Neural cell (in vitro differentiated cells): ENCODE measurements around the gene ENPP1. TPM values are rescaled to one million over a fixed set of nuclear protein-coding genes. Genes with fewer than 3 reads are reported as not detected.

Experiments used
- H2AFZ ChIP-seq: fragments of 200-600, 300-800 bp; sonication (generic), shearing (Covaris generic); 2 replicates; pipeline ENCODE4 v1.6.0; 2014; ENCODE audit warnings: low read depth, mild to moderate bottlenecking, antibody characterized with exemption, low read length, moderate library complexity
- H3F3A ChIP-seq: fragments of 200-600 bp; shearing (Covaris generic); 2 replicates; pipeline ENCODE4 v1.6.1; 2016; ENCODE audit warnings: mild to moderate bottlenecking, moderate library complexity, mixed read lengths, antibody characterized with exemption, low read length; ENCODE audit not compliant: insufficient read depth, poor library complexity, severe bottlenecking
- H3K27ac ChIP-seq: fragments of 200-600, 300-800 bp; sonication (generic), shearing (Covaris generic); 2 replicates; pipeline ENCODE4 v1.5.1; 2014; ENCODE audit warnings: mild to moderate bottlenecking, low read length, moderate library complexity
- H3K27me3 ChIP-seq: fragments of 300-800, 200-600 bp; sonication (generic), shearing (Covaris generic); 2 replicates; pipeline ENCODE4 v1.6.0; 2014; ENCODE audit warnings: mild to moderate bottlenecking, low read depth, low read length, moderate library complexity; ENCODE audit not compliant: insufficient read depth
- H3K36me3 ChIP-seq: fragments of 300-800, 200-600 bp; sonication (generic), shearing (Covaris generic); 2 replicates; pipeline ENCODE4 v1.5.1; 2014; ENCODE audit warnings: mild to moderate bottlenecking, antibody characterized with exemption, low read length, moderate library complexity; ENCODE audit not compliant: insufficient read depth
- H3K4me2 ChIP-seq: fragments of 300-800, 200-600 bp; sonication (generic), shearing (Covaris generic); 2 replicates; pipeline ENCODE4 v1.6.0; 2014; ENCODE audit warnings: mild to moderate bottlenecking, low read length
- H3K4me3 ChIP-seq: fragments of 300-800, 200-600 bp; sonication (generic), shearing (Covaris generic); 2 replicates; pipeline ENCODE4 v1.5.1; 2014; ENCODE audit warnings: mild to moderate bottlenecking, low read length, moderate library complexity
- H3K79me2 ChIP-seq: fragments of 200-600 bp; shearing (Covaris generic); replicated peaks from 2 replicates; pipeline ENCODE4 v1.6.0; 2014; ENCODE audit warnings: mild to moderate bottlenecking, low read length, moderate library complexity; ENCODE audit not compliant: insufficient read depth
- H3K9ac ChIP-seq: fragments of 300-800, 200-600 bp; sonication (generic), shearing (Covaris generic); 2 replicates; pipeline ENCODE4 v1.6.1; 2016; ENCODE audit warnings: mild to moderate bottlenecking, low read length, mixed read lengths
- H3K9me2 ChIP-seq: fragments of 200-600 bp; shearing (Covaris generic); 2 replicates; pipeline ENCODE4 v1.6.1; 2016; ENCODE audit warnings: mild to moderate bottlenecking, low read length, mixed read lengths; ENCODE audit not compliant: insufficient read depth
- H3K9me3 ChIP-seq: fragments of 200-600, 300-800 bp; sonication (generic), shearing (Covaris generic); 2 replicates; pipeline ENCODE4 v1.6.1; 2016; ENCODE audit warnings: mild to moderate bottlenecking, mixed run types, low read length, moderate library complexity, mixed read lengths
- H4K20me1 ChIP-seq: fragments of 200-600 bp; shearing (Covaris generic); 2 replicates; pipeline ENCODE4 v1.6.1; 2016; ENCODE audit warnings: mild to moderate bottlenecking, mixed run types; ENCODE audit not compliant: insufficient read depth
- CTCF ChIP-seq: fragments of 450-650 bp; IDR thresholded peaks from 2 replicates; pipeline ENCODE4 v1.5.1; 2014; ENCODE audit warnings: antibody characterized with exemption, mild to moderate bottlenecking, moderate library complexity; ENCODE audit not compliant: poor library complexity, severe bottlenecking
- EP300 ChIP-seq: fragments of 450-650 bp; conservative IDR thresholded peaks from 2 replicates; pipeline ENCODE4 v1.6.1; 2014; ENCODE audit warnings: antibody characterized with exemption, mild to moderate bottlenecking, moderate library complexity; ENCODE audit not compliant: poor library complexity, severe bottlenecking
- EZH2 ChIP-seq: fragments of 200-600, 300-800 bp; shearing (Covaris generic), sonication (generic); IDR thresholded peaks from 2 replicates; pipeline ENCODE4 v1.6.1; 2014; ENCODE audit warnings: antibody characterized with exemption, low read length, borderline replicate concordance, mild to moderate bottlenecking; ENCODE audit not compliant: insufficient read depth, poor library complexity, severe bottlenecking
- MXI1 ChIP-seq: fragments of 450-650 bp; conservative IDR thresholded peaks from 2 replicates; pipeline ENCODE4 v1.6.1; 2014; ENCODE audit warnings: antibody characterized with exemption, mild to moderate bottlenecking; ENCODE audit not compliant: poor library complexity, severe bottlenecking
- POLR2AphosphoS5 ChIP-seq: IDR thresholded peaks from 2 replicates; pipeline ENCODE4 v1.6.1; 2012
- RAD21 ChIP-seq: fragments of 450-650 bp; conservative IDR thresholded peaks from 2 replicates; pipeline ENCODE4 v1.6.1; 2014; ENCODE audit warnings: antibody characterized with exemption, mild to moderate bottlenecking, moderate library complexity
- SMC3 ChIP-seq: fragments of 450-650 bp; conservative IDR thresholded peaks from 2 replicates; pipeline ENCODE4 v1.6.1; 2014; ENCODE audit warnings: antibody characterized with exemption, mild to moderate bottlenecking, moderate library complexity; ENCODE audit not compliant: poor library complexity
- TAF1 ChIP-seq: IDR thresholded peaks from 2 replicates; pipeline ENCODE4 v1.6.1; 2012; ENCODE audit warnings: low read depth
- polyA plus RNA-seq: library from polyadenylated mRNA; depleted of rRNA; stranded (reverse); fragments of >200 nt; gene quantifications from 2 replicates; pipeline ENCODE4 v1.2.3, GENCODE V29; 2014
- TF ChIP-seq, protein P1 (sequence below): IDR thresholded peaks from 2 replicates; pipeline ENCODE4 v1.6.1; 2012; ENCODE audit warnings: borderline replicate concordance

ENPP1 gene
- polyA plus RNA-seq, 1 donor from 2014 or later, result not detected

- Histone ChIP-seq H3K9me2 (no peaks in the 10 kb centered on the region), H3K4me2 (no peak overlapping the region), H3F3A (no peaks in the 10 kb centered on the region), H3K9me3 (no peaks in the 10 kb centered on the region), H3K4me3 (no peak overlapping the region), H3K27ac (no peak overlapping the region), H3K79me2 (no peaks in the 10 kb centered on the region), H2AFZ (no peak overlapping the region), H4K20me1 (no peaks in the 10 kb centered on the region), H3K9ac (no peak overlapping the region), H3K36me3 (no peaks in the 10 kb centered on the region), H3K27me3 (no peaks in the 10 kb centered on the region)
- TF ChIP-seq EP300, result no peak
- TF ChIP-seq RAD21, result no peak
- TF ChIP-seq MXI1, result no peak
- no peak for TF ChIP-seq SMC3
- TF ChIP-seq TAF1, result no peak
Observed at GRCh38 chr6:131890091-131890490, 82.3 kb downstream of the ENPP1 start.

- no peak overlapping the region for H2AFZ ChIP-seq
- no peak overlapping the region for H3K9ac ChIP-seq
- H3K9me2 ChIP-seq, result no peaks in the 10 kb centered on the region
- no peaks in the 10 kb centered on the region for H3F3A ChIP-seq
- no peak overlapping the region for H3K4me3 ChIP-seq
- H3K36me3 ChIP-seq, result no peaks in the 10 kb centered on the region
- H3K79me2 ChIP-seq, result no peaks in the 10 kb centered on the region
- H4K20me1 ChIP-seq, result no peaks in the 10 kb centered on the region
- no peak overlapping the region for H3K27ac ChIP-seq
- no peak overlapping the region for H3K4me2 ChIP-seq
- no peaks in the 10 kb centered on the region for H3K27me3 ChIP-seq
- TF ChIP-seq SMC3, result no peak
- TF ChIP-seq, protein P1, sequence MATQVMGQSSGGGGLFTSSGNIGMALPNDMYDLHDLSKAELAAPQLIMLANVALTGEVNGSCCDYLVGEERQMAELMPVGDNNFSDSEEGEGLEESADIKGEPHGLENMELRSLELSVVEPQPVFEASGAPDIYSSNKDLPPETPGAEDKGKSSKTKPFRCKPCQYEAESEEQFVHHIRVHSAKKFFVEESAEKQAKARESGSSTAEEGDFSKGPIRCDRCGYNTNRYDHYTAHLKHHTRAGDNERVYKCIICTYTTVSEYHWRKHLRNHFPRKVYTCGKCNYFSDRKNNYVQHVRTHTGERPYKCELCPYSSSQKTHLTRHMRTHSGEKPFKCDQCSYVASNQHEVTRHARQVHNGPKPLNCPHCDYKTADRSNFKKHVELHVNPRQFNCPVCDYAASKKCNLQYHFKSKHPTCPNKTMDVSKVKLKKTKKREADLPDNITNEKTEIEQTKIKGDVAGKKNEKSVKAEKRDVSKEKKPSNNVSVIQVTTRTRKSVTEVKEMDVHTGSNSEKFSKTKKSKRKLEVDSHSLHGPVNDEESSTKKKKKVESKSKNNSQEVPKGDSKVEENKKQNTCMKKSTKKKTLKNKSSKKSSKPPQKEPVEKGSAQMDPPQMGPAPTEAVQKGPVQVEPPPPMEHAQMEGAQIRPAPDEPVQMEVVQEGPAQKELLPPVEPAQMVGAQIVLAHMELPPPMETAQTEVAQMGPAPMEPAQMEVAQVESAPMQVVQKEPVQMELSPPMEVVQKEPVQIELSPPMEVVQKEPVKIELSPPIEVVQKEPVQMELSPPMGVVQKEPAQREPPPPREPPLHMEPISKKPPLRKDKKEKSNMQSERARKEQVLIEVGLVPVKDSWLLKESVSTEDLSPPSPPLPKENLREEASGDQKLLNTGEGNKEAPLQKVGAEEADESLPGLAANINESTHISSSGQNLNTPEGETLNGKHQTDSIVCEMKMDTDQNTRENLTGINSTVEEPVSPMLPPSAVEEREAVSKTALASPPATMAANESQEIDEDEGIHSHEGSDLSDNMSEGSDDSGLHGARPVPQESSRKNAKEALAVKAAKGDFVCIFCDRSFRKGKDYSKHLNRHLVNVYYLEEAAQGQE, result no peak
- TF ChIP-seq CTCF, result no peak
- TF ChIP-seq MXI1, result no peak
- TF ChIP-seq EZH2, result no peak
- TF ChIP-seq RAD21, result no peak
- TF ChIP-seq POLR2AphosphoS5, result no peak
- no peak for TF ChIP-seq EP300
- TF ChIP-seq TAF1, result no peak
- no peaks in the 10 kb centered on the region for H3K9me3 ChIP-seq
Observed at GRCh38 chr6:131893198-131893597, 85.4 kb downstream of the ENPP1 start.
